GM12873 (cell line): ENCODE measurements around the gene RIOK1.

Experiments used
- TF ChIP-seq, protein P1 (sequence below): IDR thresholded peaks from 2 replicates; pipeline ENCODE4 v1.5.1; 2012; ENCODE audit warnings: low read depth, mild to moderate bottlenecking, moderate library complexity, low read length, control low read depth; ENCODE audit not compliant: insufficient read depth; ENCODE audit errors: missing control alignments

RIOK1 gene

DNA sequence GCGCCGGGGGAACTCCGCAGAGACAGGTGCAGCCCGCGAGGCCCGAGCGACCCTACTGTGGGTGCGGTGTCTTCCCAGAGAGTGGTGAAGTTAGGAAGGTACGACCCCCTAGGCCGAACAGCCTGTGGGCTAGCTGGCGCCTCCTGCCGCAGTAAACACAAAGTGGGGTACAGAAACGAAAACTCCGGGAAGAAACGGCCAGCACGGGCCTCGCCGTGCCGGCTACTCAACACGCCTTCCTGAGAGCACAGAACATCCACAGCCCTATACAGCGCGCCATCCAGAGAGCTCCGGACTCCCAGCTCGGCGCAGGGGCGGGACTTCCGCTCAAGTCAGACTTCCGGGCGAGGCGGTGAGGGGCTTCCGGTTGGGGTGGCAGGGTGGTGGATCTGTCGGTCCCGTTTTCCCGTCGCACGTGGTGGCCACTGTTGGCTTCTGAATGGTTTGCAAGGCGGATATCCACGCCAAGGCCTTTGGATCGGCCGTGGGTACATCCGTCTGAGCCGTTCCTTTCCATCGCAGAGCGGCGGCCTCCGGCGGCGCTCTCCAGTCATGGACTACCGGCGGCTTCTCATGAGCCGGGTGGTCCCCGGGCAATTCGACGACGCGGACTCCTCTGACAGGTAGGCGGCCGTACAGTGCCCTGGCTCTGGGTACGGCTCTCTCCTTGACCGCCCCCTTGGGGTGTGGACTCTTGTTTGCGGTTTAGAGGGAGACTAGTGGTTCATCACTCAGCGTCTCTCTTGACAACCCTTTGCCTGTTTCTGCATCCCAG is at the start of gene RIOK1, which contains the start of gene CAGE1:
TSS of gene RIOK1 (plus strand) at position 358 of the 775 bp plus-strand sequence. CDS start at position 553, 195 bp downstream.
TSS of gene CAGE1 (minus strand) at position 292 of the 775 bp plus-strand sequence. CDS start 2,569 bp downstream, outside the sequence.
- TF ChIP-seq, protein P1, sequence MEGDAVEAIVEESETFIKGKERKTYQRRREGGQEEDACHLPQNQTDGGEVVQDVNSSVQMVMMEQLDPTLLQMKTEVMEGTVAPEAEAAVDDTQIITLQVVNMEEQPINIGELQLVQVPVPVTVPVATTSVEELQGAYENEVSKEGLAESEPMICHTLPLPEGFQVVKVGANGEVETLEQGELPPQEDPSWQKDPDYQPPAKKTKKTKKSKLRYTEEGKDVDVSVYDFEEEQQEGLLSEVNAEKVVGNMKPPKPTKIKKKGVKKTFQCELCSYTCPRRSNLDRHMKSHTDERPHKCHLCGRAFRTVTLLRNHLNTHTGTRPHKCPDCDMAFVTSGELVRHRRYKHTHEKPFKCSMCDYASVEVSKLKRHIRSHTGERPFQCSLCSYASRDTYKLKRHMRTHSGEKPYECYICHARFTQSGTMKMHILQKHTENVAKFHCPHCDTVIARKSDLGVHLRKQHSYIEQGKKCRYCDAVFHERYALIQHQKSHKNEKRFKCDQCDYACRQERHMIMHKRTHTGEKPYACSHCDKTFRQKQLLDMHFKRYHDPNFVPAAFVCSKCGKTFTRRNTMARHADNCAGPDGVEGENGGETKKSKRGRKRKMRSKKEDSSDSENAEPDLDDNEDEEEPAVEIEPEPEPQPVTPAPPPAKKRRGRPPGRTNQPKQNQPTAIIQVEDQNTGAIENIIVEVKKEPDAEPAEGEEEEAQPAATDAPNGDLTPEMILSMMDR, result no peak

DNA sequence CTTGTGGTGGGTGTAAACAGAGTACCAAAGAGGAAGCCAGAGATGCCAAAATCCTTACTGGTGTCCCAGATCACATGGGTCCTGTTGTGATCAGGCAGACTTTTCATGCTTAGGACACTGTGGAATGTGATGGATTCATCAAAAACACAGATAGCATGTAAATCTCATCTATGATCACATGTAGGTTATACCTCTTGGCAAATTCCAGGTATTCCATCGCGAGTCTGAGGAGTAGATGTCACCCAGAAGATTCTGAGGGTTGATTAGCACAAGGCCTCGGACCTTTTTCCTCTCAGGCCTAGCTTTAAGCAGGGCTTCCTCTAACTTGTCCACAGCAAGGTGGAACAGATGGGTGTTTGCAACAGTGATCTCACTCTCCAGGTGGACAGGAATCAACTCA is 48.3 kb upstream of the RIOK1 start:
- TF ChIP-seq, protein P1, result no peak

DNA sequence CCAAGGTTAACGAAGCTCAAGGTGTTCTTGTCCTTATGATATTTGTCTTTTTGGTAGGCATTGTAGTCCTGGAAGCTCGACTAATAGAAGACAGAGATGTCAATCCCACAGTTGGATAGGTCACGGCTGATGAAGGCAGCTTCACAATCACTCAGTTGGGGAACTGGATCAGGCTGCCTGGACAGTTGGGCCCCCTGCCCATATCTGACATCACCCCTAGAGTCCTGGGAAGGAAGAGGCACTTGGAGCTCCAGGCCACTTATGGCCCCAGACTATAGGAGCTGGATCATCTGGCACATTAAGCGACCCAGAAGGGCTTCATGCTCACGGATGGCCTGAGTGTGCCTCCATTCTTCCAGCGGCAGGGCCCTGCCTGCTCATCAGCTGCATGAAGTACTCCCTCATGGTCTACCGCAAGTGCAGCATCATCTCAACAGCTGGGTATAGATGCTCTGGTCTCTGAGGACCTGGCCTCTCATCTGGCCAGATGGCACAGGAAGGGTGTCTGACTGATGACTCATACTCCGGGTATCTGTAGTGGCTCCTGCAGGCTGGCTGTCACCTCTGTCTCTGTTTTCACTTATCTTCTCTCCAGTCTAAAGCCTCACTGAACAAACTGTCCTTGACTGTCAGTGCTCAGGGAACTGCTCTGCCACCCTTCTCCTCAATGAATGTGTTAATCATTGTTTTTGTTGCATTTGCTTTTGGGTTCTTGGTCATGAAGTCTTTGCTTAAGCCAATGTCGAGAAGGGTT is 47.4 kb upstream of the RIOK1 start:
- TF ChIP-seq, protein P1, result no peak

DNA sequence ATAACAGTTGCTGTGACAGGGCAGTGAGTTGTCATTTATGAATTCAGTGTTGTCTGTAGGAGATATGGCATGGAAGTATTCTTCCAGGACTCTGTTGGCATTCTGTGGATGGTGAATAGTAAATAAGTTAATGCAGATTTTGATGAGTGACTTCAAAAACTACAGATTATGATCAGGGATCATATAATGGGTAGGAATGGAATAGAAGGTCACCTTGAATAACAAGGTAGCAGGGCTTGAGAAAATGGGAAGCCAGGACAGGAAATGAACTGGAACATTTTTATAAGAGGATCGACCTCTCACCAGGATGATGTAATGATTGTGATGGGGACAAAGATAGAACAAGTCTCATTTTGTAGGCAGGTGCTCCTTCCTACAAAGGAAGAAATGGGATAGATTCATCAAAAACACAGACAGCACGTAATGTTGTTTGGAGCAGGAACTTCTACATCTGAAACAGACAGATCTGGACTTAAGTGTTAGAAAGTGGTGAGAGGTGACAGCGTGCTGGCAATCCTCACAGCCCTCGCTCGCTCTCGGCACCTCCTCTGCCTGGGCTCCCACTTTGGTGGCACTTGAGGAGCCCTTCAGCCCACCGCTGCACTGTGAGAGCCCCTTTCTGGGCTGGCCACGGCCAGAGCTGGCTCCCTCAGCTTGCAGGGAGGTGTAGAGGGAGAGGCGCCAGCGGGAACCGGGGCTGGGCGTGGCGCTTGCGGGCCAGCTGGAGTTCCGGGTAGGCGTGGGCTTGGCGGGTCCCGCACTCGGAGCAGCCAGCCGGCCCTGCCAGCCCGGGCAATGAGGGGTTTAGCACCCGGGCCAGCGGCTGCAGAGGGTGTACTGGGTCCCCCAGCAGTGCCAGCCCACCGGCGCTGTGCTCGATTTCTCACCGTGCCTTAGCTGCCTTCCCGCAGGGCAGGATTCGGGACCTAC is 45.8 kb upstream of the RIOK1 start:
- TF ChIP-seq, protein P1, result no peak

DNA sequence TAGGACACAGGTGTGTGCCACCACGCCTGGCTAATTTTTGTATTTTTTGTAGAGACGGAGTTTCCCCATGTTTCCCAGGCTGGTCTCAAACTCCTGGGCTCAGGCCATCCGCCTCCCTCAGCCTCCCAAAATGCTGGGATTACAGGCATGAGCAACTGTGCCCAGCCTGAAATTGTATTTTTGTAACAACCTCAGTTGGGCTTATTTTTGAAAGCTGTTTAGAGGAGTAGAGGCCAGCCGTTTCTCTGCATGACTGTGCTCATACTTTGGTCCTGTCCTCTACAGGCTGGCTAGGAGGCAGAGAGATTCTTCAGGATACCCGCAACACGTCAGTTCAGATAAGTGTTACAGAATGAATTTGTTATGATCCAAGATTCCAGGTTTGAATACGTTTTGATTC is 22.2 kb upstream of the RIOK1 start:
- TF ChIP-seq, protein P1, result no peak

DNA sequence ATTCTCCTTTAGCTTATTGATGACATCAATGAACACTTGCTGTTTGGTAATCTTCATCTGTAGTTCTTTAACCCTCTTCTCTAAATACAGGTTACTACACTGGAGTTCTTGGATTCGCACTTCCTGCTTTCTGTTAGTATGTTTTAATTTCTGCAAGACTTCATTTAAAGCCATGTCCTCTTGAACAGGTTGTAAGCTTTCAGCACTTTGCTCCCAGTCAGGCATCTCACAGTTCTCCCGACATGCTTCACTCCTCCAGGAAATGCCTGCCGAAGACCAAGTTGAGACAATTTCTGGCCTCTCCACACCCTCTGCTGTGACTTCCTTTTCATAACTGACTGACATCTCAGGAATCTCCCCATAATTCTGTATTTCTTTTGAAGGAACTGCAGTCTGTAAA is 15.9 kb upstream of the RIOK1 start:
- TF ChIP-seq, protein P1, result no peak
